Ramos (cell line): ENCODE measurements around the gene SSH3.

Experiments used
- in situ Hi-C: fragments of 300-500 bp; cut with MboI; formaldehyde crosslinking; loops from one replicate; pipeline ENCODE4 v1.14.3; 2022; ENCODE audit warnings: low sequenced_read_pairs; ENCODE audit not compliant: unreplicated experiment

SSH3 gene

DNA sequence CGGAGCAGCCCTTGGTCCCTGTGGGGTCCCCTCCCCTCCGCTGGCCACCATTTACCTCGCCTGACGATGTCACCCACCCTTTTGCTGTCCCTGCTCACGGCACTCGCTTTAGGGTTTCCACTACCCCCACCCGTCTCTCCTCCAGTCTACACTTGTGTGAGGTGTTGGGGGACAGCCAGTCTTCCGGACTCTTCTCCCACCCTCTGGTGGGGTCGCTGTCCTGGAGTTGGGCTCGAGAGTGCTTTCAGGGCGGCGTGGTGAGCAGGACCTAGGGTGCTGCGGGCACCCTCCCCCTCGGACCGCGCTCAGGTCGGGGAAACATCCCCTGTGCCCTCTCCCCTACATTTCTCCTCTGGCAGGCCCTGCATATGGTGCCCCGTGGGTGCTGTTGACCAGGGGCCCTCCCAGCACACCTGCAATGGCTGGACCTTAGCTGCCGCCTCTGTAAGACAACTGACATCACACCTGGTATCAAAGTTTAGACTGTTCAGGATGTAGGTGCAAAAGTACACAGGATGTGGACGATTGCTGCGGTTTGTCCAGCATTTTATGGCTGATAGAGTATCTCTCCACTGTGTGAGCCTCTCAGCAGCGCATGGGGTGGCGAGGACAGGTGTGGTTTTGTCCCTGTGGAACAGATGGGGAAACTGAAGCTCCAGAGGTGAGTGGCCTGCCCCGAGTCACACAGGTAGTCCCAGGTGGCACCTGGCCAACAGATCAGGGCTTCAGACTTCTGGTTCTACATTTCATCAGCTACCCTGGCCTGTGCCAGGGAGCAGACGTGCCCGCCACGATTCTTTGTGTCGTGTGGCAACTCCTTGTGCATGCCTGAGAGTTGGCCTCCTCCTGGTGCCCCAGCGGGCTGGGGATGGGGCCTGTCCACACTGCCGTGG, 35.9 kb upstream of the SSH3 start:
- in situ Hi-C loops: no loop called here

GRCh38 chr11:67268081-67268961, 35.0 kb upstream of the SSH3 start:
- in situ Hi-C loops: no loop called here

- in situ Hi-C loops: no loop called here
Observed at GRCh38 chr11:67268962-67269268, 34.4 kb upstream of the SSH3 start.

DNA sequence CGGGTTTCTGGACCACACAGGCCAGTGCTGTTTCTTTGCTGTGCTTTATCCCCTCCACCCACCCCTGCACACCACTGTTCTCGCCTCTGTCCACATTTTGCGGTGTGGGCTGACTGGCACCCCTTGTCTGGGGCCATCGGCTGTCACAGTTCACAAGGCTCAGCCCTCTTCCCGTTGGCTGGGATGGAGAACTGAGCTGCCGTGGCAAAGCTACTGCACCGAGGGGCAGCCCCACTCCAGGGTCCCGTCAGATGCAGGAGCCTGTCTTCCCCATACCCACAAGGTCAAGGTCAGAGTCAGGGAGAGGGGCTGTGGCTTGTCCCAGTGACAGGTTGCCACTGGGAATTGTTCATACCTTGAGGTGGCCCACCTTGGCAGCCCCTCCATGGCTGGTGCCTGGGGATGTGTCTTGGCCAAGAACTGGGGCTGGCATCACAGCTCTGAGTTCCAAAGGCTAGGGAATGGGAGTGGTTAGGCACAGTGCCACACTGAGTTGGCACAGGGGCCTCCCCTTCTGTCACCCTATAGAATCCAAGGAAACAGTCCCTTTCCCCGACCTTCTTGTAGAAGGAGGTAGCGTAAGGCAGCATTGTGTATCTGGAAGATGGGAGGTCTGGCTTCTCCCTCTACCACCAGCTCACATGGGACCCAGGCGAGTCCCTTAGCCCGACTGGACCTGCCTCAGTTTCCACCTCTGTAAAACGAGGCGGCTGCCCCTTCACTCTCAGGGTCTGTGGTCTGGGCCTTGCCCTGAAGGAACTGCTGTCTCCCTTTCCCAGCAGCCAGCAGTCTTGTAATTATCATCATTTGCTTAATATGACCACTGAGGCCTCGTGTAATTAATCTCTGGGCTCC, 33.7 kb upstream of the SSH3 start:
- in situ Hi-C loops: no loop called here

GRCh38 chr11:67270256-67271204, 32.8 kb upstream of the SSH3 start:
- in situ Hi-C loops: no loop called here

DNA sequence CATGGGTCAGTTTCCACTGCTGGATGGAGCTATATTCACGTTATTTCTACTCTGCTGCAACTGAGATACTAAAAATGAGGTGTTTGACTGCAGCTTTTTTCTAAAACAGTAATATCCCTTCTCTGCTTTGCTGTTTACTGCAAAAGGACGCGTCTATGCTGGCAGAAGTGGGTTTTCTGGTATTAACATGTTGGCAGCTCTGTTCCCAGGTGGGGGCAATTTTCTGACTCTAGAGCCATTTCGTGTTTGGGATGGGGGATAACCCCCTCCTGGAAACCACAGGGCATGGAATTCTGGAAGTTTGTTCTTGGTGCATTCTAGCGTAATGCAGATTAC, 32.2 kb upstream of the SSH3 start:
- in situ Hi-C loops: no loop called here

DNA sequence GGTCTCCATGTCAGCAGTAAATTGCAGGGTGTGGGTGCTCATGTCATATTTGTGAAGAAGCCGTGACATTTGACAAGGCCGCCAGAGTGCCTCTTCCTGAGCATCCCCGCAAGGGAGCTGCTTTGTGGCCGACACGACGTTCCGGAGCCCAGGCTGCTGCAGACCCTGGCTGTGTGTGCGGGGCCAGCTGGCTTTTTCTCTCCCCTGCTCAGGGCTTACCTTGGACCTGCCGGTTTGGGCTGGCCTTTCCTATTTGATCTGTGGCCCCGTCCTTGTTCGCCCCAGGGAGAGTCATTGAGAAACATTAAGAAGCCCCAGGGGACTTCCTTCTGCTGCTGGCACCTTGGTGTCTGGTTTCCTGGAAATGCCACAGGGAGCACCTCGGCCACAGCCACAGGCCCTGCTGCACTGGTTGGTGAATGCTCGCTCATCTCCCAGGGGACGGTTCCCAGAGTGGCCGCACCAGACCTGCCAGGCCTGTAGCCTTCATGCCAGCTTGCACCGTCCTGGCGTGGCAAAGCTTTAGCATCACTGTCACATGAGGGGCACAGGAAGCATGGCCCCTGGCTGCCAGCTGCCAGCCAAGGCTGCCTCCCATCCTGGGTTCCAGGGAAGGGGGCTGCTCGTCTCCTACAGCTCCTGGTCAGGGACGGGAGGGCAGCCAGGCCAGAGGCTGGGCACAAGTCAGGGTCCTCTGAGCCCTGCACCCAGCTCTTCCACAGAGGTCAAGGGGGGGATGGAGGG, 31.6 kb upstream of the SSH3 start:
- in situ Hi-C loops: no loop called here

GRCh38 chr11:67272327-67273259, 30.7 kb upstream of the SSH3 start:
- in situ Hi-C loops: no loop called here

DNA sequence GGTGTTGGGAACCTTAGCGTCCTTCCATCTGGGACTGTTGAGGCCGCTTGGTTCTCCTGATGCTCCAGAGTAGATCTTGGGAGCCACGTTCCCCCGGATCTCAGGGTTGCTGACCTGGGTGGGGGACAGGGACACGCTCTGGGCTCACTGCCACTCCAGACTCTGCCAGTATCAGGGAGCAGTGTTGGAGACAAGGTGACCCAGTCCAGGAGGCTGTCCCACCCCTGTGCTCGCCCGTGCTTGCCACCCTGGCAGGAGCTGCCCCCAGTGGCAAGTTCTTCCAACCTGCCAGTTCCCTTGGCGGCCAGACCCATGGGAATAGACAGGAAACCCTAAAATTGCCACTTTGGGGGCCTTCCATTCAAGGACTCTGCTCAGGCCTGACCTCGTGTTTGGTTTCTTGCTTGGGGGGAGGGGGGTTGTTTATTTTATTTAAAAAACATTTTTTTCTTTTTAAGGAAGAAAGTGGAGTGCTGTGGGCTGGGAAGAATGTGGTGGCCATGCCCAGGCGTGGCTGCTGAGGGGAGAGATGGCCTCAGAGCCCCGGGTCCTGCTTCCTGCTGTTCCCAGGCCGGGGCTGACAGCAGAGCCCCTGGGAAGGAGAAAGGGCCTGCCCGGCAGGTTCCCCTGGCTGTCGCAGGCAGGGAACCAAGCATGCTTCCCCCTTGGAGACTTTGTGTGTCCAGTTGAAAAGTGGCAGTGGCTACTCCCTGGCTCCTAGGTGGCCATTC, 29.9 kb upstream of the SSH3 start:
- in situ Hi-C loops: no loop called here

GRCh38 chr11:67274768-67275605, 28.3 kb upstream of the SSH3 start:
- in situ Hi-C loops: no loop called here

DNA sequence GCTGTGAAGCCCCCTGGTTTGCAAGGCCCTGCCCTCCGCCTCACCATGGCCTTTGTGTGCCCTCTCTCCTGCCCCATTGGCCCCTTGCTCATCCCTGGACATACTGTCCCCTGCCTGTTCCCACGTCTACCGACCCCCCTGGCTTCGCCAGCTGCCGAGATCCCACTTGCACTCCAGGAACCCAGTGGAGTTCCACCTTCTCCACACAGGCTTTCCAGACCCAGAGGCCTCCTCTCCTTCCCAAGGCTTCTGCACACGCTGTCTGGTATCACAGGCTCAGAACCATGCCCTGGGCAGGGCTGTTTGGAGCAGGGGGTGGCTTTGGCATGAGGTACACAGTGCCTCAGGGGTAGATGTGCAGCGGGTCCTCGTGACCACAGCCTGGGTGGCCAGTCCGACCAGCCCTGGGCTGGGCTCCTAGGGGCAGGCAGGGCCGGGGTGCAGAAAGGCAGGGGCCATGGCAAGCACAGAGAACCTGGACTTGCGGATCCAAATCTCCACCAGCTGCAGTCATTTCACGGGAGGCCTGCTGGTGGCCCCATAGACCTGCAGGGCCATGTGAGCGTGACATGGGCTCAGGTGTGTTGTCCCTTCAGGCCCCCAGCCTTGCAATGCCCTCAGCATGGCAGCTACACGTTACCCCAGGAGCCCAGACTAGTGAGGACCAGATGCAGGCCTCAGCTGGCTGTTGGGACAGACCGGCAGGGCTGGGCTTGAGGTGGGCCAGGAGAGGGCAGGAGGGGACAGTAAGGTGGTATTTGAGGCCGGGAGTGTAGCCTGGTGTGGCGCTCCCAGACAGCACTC, 27.5 kb upstream of the SSH3 start:
- in situ Hi-C loops: no loop called here

GRCh38 chr11:67276781-67277230, 26.5 kb upstream of the SSH3 start:
- in situ Hi-C loops: no loop called here

GRCh38 chr11:67277231-67277961, 25.9 kb upstream of the SSH3 start:
- in situ Hi-C loops: no loop called here

GRCh38 chr11:67278135-67278938, 25.0 kb upstream of the SSH3 start:
- in situ Hi-C loops: no loop called here
